Stimulated activated CD8-positive, alpha-beta memory T cell treated with anti-CD3 and anti-CD28 coated beads, Interleukin-15, amount 100 ng/mL, for 24 hours (primary cell): Measurements from ENCODE around the gene LAMB1.
"Not testable (repeated sequence)": the region's sequence is repeated elsewhere in the genome, so short reads cannot be mapped to it uniquely, and the experiment has no call there.

Experiments used
- DNase-seq: peaks from one replicate; pipeline ENCODE4 v3.0.0-alpha.2; 2020; ENCODE audit warnings: low read depth

LAMB1 gene

DNA sequence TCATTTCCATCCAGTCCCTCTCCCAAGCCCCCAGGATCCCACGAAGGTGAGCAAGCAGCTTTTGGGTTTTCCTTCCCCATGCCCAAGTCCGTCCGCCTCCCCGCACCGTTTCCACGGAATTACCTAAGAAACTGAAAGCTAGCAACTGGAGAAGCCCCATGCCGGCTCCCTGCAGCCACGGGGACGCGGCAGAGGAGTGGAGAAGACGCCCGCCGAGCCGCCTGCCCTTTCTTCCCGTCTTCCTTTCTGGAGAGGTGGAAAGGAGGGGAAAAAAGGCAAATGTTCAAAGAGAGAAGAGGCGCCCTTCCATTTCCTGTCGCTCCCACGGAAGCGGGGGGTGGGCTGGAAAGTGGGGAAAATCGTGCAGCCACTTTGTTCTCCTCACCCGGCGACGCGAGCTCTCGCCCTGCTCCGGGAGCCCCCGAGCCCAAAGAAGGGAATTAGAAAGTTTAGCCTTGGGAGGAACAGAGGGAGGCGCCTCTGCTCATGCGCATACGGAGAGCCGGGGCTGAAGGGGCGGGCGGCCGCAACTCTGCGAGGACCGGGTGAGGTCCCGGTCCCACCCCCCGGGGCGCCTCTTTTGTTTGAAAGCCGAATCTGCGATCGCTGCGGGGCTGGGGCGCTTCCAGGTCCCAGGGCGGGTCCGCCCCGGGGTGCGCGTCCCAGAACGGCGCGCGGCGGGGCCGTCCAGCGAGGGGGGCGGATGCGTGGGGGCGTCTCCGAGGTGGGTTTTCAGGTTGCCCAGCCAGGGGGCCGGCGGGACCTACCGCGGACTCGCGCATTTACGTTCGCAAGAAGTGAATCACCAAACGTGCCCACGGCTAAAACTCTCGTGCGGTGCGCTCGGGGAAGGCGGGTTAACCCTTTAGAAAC, at the start of gene LAMB1:
Gene LAMB1, minus strand, starts transcription at position 436 of the 873 bp plus-strand sequence. Its CDS starts 276 bp downstream, at position 160.
- DNase-seq: no peak

- DNase-seq: no peak
These were observed 48.5 kb upstream of the LAMB1 start for GRCh38 chr7:108051454-108051853.

DNA sequence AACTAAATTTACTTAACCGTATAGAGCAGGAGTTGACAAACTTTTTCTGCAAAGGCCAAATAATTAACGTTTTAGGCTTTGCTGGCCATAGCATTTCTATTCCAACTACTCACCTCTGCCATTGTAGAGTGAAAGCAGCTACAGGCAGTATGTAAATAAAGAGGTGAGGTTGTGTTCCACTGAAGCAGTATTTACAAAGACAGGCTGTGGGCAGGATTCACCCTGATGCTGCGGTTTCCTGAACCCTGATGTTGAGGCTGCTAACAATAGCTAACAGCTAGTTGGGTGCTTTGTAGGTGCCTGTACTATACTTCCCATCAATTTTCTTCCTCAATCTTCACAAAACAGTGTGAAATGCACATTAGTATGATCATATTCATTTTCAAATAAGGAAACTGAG, 47.0 kb upstream of the LAMB1 start:
- DNase-seq: no peak

DNA sequence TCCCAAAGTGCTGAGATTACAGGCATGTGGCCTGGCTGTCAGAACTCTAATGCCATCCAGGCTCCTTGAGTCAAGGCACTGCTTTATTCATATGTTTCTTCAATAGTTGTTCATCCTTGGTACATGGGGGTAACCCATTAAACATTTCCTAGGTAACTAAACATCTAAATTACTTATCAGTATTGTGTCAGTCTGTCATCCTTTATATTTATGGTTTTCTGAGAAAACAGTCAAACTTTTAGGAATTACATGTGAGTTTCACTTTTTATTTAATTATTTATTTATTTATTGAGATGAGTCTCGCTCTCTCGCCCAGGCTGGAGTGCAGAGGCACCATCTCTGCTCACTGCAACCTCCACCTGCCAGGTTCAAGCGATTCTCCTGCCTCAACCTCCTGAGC, 45.5 kb upstream of the LAMB1 start:
- DNase-seq: no peak

DNA sequence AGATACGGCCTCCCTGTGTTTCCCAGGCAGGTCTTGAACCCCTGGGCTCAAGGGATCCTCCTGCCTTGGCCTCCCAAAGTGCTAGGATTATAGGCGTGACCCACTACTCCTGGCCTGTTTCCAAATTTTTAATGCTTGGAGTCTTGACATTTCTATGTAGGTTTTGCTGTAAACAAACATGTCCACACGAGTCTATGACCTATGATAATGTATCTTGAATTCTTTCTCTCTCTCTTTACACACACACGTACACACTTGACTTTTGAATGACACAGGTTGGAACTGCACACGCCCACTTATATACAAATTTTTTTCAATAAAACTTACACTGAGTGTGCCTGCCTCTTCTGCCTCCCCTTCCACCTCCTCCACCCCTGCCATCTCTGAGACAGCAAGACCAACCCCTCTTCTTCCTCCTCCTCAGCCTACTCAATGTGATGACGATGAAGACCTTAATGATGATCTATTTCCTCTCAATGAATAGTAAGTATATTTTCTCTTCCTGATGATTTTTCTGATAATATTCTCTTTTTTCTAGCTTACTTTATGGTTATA, 44.1 kb upstream of the LAMB1 start:
- DNase-seq: no peak

DNA sequence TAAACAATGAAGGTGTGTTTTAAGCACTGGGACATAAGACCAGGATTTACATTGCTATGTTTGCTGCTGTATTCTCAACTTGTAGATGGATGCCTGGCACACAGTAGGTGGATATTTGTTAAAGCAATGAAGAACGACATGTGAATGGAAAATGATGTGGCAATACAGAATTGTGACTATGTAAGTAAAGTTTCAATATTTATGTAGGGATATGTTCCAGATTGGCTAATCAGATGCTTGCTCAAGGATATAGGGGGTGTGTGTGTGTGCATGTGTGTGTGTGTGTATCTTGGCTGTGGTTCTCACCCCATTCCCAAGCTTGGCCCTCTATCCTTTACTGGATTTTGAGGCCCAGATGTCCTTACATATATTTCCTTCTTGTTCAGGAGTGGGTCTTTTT, 42.7 kb upstream of the LAMB1 start:
- DNase-seq: no peak

DNA sequence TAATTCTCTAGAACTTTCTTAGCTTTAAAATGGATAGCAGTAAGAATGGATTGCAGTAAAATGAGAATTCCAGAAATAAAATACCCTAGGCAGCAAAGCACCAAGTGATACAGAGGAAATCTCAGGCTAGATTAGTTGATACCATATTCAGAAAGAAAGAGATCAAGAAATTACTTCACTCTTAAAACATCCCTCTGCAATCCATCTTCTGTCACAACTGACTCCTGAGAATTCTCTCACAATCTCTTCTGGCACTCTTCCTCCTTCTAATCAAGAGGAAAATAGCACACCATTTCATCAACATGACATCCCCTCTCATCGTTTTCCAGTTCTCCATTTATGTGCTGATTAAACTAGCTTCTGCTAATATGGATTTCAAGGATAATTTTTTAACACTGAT, 42.2 kb upstream of the LAMB1 start:
- no peak for DNase-seq

DNA sequence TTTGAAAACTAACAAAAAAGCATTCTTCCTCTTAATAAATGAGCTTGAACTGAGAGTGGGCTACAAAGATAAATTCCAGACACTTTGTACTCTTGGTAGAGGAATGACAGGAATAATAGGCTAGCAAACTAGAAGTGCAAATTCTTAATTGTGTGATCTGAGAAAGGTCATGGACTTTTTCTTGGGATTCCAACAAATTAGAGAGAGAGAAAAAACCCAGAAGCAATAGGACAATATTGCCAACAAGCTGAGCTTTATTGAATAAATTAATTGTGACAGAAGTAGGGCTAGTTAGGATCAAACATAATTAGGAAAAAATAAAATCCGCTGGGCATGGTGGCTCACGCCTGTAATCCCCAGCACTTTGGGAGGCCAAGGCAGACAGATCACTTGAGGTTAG, 41.4 kb upstream of the LAMB1 start:
- no peak for DNase-seq

- DNase-seq: no peak
These were observed 36.0 kb upstream of the LAMB1 start for GRCh38 chr7:108038986-108039385.

DNA sequence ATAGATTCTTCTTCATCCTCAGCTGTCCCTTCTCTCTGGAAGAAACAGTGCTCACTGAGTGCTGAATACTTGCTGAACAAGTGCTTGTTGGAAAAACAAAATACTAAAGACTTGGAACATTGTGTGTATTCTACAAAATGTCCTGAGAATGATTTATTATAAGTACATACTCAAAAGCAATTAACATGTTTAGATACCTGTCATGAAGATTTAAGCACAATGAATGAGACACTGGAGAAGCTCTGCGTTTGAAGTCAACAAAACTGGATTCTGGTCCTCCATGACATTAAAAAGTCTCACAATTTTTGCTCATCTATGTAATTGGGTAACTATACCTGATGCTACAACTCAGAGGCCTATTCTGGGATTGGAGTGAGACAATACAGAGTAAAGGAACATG, 34.8 kb upstream of the LAMB1 start:
- no peak for DNase-seq

- no peak for DNase-seq
These were observed 34.2 kb upstream of the LAMB1 start for GRCh38 chr7:108037140-108037539.

DNA sequence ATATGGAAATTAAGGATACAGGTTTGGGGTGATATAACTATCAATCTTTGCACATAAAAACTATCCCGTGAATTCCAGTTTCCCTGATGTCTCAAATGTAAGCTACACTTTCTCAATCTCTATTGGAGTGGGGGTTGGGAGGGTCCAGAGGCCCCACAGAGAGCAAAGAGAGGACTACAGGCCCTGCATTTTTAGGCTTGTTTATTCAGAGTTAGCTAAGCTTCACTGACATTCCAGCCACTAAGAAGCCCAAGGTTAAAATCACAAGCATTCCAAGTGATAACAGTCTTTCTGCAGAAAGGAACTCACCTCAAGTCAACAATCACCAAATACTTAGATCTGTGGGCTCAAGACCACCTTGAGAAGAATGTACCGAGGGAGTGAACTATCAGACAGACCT, 31.6 kb upstream of the LAMB1 start:
- DNase-seq: no peak

DNA sequence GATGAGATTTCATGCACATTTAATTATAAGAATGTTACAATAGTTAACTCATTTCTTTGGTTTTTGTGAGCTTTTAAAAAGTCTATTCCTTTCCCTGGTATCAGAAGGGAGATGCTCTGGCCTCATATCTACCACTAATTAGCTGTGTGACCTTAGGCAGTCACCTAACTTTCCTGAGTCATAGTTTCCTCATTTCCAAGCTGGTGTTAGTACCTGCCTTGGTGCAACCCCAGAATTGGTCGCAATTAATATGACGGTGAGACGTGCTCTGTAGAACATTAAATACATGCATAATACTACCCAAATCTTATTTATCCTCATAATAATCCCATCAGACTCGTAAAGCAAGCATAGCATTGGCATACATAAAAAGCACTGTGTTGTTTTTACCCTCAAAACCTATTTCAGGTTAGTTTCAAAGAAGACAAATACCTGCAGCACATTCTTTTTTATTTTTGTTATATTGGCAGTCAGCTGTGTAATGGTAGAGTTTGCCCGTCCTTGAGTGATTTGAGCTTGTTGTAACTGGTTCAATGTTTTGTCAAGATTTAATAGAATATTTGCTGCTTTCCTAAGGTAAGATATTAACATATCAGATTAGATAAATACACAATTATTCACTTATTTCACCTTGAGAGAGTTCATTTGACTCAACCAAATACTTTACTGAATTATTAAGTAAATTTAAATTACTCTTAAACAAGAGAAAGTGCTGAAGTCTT, 31.0 kb upstream of the LAMB1 start:
- DNase-seq: no peak

- DNase-seq: not testable (repeated sequence)
These were observed 30.3 kb upstream of the LAMB1 start for GRCh38 chr7:108033309-108033708.

- DNase-seq: no peak
These were observed 27.6 kb upstream of the LAMB1 start for GRCh38 chr7:108030516-108030915.

- no peak for DNase-seq
These were observed 26.1 kb upstream of the LAMB1 start for GRCh38 chr7:108029034-108029433.

DNA sequence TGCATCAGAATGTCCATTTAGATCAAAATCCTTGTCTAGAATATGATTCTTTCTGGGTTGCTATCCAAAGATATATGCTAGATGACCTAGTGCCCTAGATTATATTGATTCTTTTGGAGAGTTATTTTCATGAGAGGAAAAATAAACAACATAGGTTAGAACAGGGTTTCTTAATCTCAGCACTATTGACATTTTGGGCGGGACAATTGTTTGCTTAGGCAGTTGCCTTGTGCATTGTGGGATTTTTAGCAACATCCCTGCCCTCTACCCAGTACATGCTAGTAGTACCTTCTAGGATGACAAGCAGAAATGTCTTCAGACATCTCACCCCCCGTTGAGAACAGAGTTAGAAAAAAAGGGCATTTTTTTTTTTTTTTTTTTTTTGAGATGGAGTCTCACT, 25.1 kb upstream of the LAMB1 start:
- DNase-seq: no peak

GRCh38 chr7:108027239-108027638, 24.3 kb upstream of the LAMB1 start:
- no peak for DNase-seq

GRCh38 chr7:108026647-108027046, 23.7 kb upstream of the LAMB1 start:
- no peak for DNase-seq

GRCh38 chr7:108026116-108026515, 23.2 kb upstream of the LAMB1 start:
- DNase-seq: no peak

- DNase-seq: no peak
These were observed 21.6 kb upstream of the LAMB1 start for GRCh38 chr7:108024538-108024937.

GRCh38 chr7:108020585-108020984, 17.6 kb upstream of the LAMB1 start:
- no peak for DNase-seq

- no peak for DNase-seq
These were observed 15.7 kb upstream of the LAMB1 start for GRCh38 chr7:108018668-108019067.
